K562 (cell line): Measurements from ENCODE around the gene TOR1AIP2. TPM values are rescaled to one million over a fixed set of nuclear protein-coding genes. Genes with fewer than 3 reads are reported as not detected.

Experiments used
- ATF3 ChIP-seq, 2 experiments: fragments of 450-650 bp in 1 of 2; sonication (generic) in 1 of 2; formaldehyde crosslinking in 1 of 2; IDR thresholded peaks in 1 of 2; conservative IDR thresholded peaks in 1 of 2; 2 replicates each; pipeline versions ENCODE4 v1.6.1 to v1.8.1; 2016 to 2023; ENCODE audit warnings: mild to moderate bottlenecking in 2 of 2, moderate library complexity in 2 of 2, inconsistent platforms in 1 of 2, missing genetic modification reagents in 1 of 2
- CHAMP1 ChIP-seq: fragments of 450-650 bp; IDR thresholded peaks from 2 replicates; pipeline ENCODE4 v1.6.1; 2016; ENCODE audit warnings: mild to moderate bottlenecking
- CREB1 ChIP-seq, 2 experiments: sonication (generic) in 1 of 2; formaldehyde crosslinking in 1 of 2; IDR thresholded peaks; 2 replicates each; pipeline versions ENCODE4 v1.6.1 to v1.8.0; 2012 to 2022; ENCODE audit warnings: inconsistent platforms in 1 of 2, mild to moderate bottlenecking in 1 of 2, missing genetic modification reagents in 1 of 2, moderate library complexity in 1 of 2
- HNRNPK ChIP-seq: fragments of 200-400 bp; formaldehyde crosslinking; IDR thresholded peaks from one replicate; pipeline ENCODE4 v1.6.1; 2018; ENCODE audit warnings: mild to moderate bottlenecking, low read depth, low read length; ENCODE audit not compliant: poor library complexity, severe bottlenecking
- MBD2 ChIP-seq: sonication (generic); IDR thresholded peaks from 2 replicates; pipeline ENCODE4 v1.6.1; 2016; ENCODE audit warnings: low read depth, borderline replicate concordance
- MTA1 ChIP-seq: fragments of 450-650 bp; IDR thresholded peaks from 2 replicates; pipeline ENCODE4 v1.6.1; 2017; ENCODE audit warnings: borderline replicate concordance
- MTA3 ChIP-seq: fragments of 450-650 bp; formaldehyde crosslinking; IDR thresholded peaks from 2 replicates; pipeline ENCODE4 v1.6.1; 2017; ENCODE audit warnings: mild to moderate bottlenecking, borderline replicate concordance
- NCOA4 ChIP-seq: fragments of 450-650 bp; IDR thresholded peaks from 2 replicates; pipeline ENCODE4 v1.6.1; 2018; ENCODE audit warnings: mild to moderate bottlenecking; ENCODE audit not compliant: partially characterized antibody
- PRDM10 ChIP-seq: fragments of 450-650 bp; IDR thresholded peaks from 2 replicates; pipeline ENCODE4 v1.6.1; 2018; ENCODE audit not compliant: partially characterized antibody
- PREB ChIP-seq: sonication (generic); formaldehyde crosslinking; IDR thresholded peaks from 2 replicates; pipeline ENCODE4 v1.8.1; 2023; ENCODE audit warnings: mild to moderate bottlenecking, missing genetic modification reagents
- RREB1 ChIP-seq: fragments of 250-450 bp; sonication (Bioruptor Pico); IDR thresholded peaks from 2 replicates; pipeline ENCODE4 v1.4.0; 2020
- ZNF511 ChIP-seq: sonication (generic); formaldehyde crosslinking; IDR thresholded peaks from 2 replicates; pipeline ENCODE4 v1.8.0; 2022; ENCODE audit warnings: mild to moderate bottlenecking, missing genetic modification reagents
- polyA plus RNA-seq, 8 experiments: library from polyadenylated mRNA; depleted of rRNA in 4 of 8; stranded (reverse) in 5 of 8; unstranded in 3 of 8; fragments of >200 nt; fragmentation: Nextera tagmentation in 2 of 8; fragmentation: Illumina TruSeq in 1 of 8; extraction: Ambion mirVana in 2 of 8; extraction: Trizol in 1 of 8; gene quantifications; 2 replicates each; pipeline versions ENCODE4 v1.2.1 to v1.2.3, GENCODE V29; 2011 to 2014; ENCODE audit warnings: inconsistent platforms in 1 of 8, missing spikeins in 1 of 8
- total RNA-seq, 7 experiments: library from RNA; depleted of rRNA in 6 of 7; stranded (reverse); fragments of >200 nt in 6 of 7; fragmentation: Illumina TruSeq in 2 of 7; extraction: Trizol in 2 of 7; gene quantifications; 2 replicates each; pipeline versions ENCODE4 v1.2.1 to v1.2.3, GENCODE V29; 2011 to 2021; ENCODE audit warnings: low replicate concordance in 1 of 7

The TOR1AIP2 gene
- total and polyA plus RNA-seq, 9 of the 15 experiments (the other 6 are each of a cell fraction or from before 2014, with no cell fraction given), result 16.7 to 122 (median 41.4) TPM

- TF ChIP-seq PREB (CRISPR knock-in tag), result no peak
- peak; percentile 86 for TF ChIP-seq MTA1
- TF ChIP-seq NCOA4, result no peak
- TF ChIP-seq CREB1 (IDR thresholded peaks at IDR 0.05), result peak; percentile 89
- no peak for TF ChIP-seq CREB1 (CRISPR knock-in tag; IDR thresholded peaks at IDR 0.05)
- no peak for TF ChIP-seq MBD2
- TF ChIP-seq PRDM10, result no peak
- TF ChIP-seq ZNF511 (CRISPR knock-in tag), result no peak
- no peak for TF ChIP-seq CHAMP1
- no peak for TF ChIP-seq RREB1 (CRISPR knock-in tag)
- no peak for TF ChIP-seq MTA3
- TF ChIP-seq ATF3 (IDR thresholded peaks at IDR 0.05), result peak; percentile 31
- TF ChIP-seq ATF3 (CRISPR knock-in tag; conservative IDR thresholded peaks at IDR 0.05), result no peak
- TF ChIP-seq HNRNPK, result no peak
Observed at GRCh38 chr1:179883745-179884138, 6.1 kb upstream of the TOR1AIP2 start (continued).
